SIG-M5 (cell line): ENCODE results near the gene IL12RB2.

Experiments used
- DNase-seq: peaks from one replicate; lab custom pipeline; 2025; lab: John Stamatoyannopoulos, UW

Gene IL12RB2

DNA sequence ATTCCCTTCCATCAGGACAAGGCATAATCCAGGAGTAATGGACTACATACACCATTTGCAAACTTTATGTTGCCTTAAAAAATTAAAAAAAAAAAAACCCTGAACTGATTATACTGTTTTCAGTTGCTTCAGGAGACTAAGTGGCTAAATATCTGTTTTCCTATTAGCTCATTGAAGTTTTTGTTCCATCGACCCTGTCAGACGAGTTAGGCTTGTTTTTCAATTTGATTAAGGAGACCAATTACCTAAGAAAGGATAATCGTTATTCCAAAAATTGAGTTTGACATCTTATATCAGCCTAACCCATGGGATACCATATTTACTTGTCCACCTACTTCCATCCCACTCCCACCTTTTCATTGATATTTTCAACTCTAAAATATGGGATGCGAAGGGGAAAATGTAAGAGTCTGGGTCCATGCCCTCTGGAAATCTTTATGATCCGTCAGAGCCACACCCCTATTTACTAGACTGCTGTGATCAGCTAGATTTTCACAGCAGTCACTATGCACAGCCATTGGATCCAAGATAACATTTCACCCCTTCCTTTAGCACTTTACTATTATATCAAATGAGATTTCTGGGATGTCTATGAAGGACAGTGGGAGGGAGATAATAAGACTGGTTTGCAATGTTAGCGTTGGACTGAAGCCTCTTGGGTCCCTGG is 41.0 kb downstream of the IL12RB2 start:
- DNase-seq, result no peak

DNA sequence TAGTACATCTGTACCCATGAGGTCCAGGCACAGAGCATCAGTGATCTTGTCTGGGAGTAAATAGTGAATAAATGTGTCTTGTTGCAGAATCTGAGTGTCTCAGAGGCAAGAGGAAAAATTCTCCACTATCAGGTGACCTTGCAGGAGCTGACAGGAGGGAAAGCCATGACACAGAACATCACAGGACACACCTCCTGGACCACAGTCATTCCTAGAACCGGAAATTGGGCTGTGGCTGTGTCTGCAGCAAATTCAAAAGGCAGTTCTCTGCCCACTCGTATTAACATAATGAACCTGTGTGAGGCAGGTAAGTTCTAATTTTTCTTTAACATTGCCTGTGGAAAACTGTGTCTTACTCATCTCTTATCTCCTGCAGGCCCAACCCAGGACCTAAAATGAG is 43.1 kb downstream of the IL12RB2 start:
- DNase-seq, result no peak

DNA sequence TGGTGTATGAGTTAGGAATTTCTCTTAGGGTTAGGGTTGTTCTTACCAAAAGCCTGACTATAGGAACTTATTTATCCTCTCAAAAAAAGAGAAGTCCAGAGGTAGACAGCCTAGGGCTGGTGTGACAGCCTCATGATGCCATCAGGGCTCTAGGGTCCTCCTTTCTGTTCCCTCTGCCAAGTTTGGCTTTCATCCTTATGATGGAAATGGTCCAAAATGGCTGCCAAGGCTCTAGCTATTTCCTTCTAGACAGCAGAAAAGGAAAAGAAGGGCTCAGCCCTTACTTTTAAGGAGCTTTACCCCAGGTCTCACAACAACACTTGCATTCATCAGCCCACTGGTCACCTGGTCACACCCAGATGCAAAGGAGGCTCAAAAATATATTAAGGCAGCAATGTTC is 44.5 kb downstream of the IL12RB2 start:
- DNase-seq, result no peak

DNA sequence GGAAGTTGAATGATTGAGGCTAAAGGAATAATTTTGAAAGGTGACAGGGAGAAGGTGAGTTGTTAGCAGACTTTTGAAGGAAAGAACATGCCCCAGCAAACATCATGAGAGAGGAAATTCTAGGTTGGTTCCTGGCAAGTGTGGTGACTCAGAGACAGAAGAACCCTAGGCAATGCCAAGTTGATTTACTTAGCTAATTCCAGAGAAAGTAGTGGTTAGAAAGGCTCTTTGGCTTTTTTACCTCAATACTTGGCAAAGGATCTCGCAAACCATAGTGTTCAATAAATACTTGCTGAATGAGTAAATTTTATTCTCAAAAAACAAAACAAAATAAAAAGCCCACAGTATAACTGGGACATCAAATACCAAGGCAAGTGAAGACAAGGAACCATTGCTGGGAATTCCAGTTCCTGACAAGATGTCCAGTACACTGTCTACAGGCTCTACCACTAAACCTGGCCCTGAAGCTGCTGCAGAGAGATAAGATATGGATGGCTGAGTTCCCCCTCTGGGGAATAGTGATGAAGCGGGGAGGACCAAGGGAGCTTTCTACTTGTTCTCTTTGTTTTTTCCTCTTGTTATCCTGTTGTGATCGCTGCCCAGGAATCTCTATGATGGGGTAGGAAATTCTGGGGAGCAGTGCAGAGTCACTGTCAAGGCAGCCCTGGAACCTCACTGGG is 48.2 kb downstream of the IL12RB2 start:
- no peak for DNase-seq

DNA sequence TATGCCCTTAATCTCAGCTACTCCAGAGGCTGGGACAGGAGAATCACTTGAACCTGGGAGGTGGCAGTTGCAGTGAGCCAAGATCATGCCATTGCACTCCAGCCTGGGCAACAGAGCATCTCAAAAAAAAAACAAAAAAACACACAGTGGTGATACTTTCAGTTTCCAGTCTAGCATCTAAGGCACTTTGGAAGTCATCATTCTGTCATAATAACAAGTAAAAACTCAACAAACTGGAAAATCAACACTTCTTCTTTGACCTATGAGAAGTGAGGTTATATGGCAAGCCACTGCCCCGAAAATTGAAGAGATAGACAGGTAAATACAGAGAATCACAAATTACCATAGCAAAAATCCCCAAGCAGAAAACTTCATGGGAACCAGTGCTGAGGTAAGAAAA is 51.9 kb downstream of the IL12RB2 start:
- no peak for DNase-seq

DNA sequence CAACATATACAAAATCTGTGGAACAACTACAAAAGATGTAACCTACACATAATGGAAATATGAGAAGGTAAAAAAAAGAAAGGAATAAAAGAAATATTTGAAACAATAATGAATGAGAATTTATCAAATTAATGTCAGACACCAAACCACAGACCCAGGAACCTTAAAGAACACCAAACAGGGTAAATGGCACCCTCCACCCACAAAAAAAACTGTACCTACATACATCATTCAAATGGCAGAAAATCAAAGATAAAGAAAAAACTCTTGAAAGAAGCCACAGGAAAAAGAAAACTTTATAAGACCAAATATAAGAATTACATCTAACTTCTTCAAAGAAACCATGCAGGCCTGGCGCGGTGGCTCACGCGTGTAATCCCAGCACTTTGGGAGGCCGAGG is 54.0 kb downstream of the IL12RB2 start:
- no peak for DNase-seq

DNA sequence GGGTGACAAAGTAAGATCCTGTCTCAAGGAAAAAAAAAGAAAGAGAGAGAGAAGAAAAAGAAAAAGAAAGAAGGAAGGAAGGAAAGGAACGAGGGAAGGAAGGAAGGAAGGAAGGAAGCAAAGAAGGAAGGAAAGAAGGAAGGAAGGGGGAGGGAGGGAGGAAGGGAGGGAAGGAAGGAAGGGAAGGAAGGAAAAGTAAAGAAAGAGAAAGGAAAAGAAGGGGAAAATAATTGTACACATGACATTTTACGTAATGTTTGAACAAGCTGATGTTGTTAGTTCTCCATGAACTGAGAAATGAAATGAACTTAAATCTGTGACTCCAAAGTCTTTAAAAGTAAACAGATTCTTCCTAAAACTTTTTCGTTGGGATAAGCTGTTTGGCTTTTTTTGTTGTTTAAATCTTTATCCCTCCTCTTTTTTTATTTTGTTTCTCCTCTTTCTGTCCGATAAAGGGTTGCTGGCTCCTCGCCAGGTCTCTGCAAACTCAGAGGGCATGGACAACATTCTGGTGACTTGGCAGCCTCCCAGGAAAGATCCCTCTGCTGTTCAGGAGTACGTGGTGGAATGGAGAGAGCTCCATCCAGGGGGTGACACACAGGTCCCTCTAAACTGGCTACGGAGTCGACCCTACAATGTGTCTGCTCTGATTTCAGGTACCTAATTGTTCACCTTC is 59.8 kb downstream of the IL12RB2 start:
- DNase-seq, result no peak

DNA sequence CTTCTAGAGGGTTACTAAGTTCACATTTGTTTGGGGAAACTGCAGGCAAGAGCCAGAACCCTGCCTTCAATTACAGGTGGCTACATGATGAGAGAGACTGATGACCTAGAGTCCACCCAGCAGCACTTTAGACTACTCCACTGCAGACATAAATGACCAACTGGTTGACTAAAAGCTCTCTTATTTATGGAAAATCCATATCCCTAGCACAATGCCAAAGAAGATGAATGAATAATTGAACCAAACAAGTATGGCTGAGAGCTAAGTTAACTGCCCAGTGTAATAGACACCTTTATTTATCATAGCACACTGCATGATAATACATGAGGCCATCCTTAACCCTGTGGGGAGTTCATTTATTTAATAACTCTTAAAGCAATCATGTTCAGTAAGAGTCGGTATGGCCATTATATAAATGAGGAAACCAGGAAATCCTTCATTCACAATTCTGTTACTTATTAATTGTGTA is 60.4 kb downstream of the IL12RB2 start:
- no peak for DNase-seq

DNA sequence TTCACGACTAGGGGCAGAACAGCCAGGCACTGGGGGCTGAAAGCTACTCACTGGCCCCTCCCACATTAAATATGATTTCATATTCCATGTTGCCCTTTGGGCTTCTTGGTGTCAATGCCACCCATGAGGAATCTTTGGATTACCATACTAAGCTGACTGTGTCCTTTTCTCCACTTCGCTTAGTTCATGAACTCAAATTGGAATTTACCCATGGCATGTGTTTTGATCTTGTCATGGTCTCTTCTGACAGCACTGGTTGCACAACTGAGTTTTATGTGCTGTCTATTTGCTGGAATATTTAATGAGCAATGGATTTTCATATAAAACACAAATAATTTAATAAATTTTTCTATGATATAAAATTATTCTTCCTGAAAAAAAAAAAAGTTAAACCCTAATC is 63.4 kb downstream of the IL12RB2 start:
- DNase-seq, result no peak

DNA sequence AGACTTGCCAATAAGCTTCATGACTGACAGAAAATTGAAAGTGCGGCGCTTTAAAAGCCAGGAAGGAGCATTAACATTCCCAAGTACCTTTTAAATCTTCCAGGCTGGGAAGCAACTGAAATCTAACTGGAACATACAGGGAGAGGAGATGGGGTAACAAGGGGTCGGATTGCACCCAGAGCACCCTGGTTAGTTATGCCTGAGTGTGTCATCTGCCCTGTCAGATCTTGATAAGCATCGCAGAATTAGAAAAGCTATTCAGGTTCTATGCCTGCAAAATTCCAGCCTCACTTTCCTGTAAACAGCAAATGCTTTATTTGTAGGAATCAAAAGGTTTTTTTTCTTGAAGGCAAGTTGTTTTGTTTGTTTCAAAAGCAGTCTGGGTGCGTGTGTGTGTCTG is 64.0 kb downstream of the IL12RB2 start:
- no peak for DNase-seq

DNA sequence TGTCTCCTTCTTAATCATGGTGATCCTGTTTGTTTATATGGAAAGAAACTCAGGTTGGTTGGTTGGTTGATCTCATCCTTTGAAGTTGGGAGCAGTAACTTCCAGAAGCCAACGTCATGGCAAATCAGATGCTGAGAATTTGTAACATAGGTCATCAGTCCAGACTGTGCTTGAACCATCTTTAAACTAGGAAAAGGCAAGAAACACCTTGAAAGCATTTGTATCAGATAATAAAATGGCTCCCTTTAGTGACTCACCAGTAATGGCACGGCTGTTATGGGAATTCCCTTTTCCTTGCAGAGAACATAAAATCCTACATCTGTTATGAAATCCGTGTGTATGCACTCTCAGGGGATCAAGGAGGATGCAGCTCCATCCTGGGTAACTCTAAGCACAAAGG is 64.5 kb downstream of the IL12RB2 start:
- no peak for DNase-seq

DNA sequence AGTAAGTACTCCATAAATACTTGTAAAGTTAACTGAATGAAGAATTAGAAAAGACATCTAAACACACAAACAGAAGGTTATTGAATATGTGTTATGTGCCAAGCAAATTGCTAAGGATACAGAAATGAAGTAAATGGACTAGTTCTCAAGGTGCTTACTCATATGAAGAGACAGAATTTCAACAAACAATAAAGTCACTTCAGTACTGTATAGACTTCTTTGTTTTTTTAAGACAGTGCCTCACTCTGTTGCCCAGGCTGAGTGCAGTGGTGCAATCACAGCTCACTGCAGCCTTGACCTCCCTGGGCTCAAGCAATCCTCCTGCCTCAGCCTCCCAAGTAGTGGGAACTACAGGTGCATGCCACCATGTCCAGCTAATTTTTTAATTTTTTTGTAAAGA is 65.2 kb downstream of the IL12RB2 start:
- no peak for DNase-seq

DNA sequence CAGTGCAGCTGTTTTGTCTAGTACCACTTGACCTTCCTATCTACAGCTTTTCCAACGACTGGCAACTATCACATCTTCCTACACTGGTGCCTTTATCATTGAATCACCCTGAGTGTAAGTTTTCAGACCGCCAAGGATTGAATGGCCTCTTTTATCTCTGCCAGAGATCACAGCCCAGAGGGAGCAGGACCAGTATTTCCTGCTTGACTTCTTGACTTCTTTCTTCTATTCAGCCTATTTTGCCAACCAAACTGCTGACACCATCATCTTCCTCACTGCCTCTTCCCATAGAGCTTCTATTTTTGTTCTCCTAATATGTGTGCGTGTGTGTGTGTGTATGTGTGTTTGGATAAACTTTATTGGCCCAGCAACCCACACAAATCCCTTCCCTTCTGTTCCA is 68.7 kb downstream of the IL12RB2 start:
- DNase-seq, result no peak

DNA sequence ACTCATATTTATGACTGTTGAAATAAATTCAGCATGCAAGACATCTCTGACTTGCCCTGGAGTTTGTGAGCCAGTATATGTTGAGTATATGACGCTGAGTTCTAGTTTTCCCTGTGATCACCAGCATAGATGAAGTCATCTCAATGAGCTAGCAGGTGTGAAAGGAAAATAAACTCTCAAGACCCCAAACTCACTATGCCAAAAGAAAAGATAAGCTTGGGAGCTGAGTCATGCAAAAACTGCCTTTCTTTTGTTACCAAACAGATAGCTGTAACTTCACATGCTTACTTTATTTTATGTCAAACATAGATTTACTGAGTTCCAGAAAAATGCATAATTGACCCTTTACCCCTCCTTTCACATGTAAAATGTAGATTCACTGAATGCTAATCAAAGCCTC is 69.6 kb downstream of the IL12RB2 start:
- DNase-seq, result no peak

DNA sequence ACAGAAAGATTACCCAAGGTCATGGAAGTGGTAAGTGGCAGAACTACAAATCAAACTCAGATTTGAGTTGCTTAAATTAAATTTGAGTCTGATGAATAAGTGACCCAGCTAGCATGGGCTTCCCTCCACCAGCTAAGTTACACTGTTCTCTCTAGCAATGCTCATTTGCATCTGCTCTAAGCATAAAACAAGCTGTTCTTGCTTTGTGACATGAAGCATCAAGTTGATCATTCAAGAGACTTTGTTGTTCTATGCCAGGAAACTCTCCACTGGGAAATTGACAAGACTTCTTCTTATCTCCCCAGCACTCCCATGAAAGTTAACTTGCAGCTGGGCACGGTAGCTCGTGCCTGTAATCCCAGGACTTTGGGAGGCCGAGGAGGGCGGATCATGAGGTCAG is 73.5 kb downstream of the IL12RB2 start:
- no peak for DNase-seq

DNA sequence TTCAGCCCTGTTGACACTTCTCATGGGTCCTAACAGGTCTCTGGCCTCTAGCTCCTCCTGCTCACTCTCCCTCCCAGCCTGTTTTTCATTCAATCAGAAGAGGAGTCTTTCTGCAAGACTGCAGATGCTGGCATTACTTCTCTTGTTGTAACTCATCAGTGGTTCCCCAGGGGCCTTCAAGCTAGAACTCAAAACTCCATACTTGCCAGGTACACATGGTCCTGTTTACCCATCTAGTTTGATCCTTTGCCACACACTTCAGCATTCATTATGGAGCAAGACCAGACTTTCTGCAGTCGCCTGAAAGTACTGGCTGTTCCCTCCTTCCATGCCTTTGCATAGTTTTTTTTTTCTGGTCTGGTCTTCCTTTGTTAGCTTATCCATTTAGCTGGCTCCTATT is 74.6 kb downstream of the IL12RB2 start:
- no peak for DNase-seq

DNA sequence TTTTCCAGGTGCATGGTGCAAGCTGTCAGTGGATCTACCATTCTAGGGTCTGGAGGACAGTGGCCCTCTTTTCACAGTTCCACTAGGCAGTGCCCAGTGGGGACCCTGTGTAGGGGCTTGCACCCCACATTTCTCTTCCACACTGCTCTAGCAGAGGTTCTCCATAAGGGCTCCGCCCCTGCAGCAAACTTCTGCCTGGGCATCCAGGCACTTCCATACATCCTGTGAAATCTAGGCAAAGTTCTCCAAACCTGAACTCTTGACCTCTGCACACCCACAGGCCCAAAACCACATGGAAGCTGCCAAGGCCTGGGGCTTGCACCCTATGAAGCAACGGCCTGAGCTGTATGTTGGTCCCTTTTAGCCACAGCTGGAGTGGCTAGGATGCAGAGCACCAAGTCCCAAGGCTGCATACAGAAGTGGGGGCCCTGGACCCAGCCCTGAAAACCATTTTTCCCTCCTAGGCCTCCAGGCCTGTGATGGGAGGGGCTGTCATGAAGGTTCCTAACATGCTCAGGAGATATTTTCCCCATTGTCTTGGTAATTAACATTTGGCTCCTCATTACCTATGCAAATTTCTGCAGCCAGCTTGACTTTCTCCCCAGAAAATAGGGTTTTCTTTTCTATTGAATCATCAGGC is 76.4 kb downstream of the IL12RB2 start:
- no peak for DNase-seq

DNA sequence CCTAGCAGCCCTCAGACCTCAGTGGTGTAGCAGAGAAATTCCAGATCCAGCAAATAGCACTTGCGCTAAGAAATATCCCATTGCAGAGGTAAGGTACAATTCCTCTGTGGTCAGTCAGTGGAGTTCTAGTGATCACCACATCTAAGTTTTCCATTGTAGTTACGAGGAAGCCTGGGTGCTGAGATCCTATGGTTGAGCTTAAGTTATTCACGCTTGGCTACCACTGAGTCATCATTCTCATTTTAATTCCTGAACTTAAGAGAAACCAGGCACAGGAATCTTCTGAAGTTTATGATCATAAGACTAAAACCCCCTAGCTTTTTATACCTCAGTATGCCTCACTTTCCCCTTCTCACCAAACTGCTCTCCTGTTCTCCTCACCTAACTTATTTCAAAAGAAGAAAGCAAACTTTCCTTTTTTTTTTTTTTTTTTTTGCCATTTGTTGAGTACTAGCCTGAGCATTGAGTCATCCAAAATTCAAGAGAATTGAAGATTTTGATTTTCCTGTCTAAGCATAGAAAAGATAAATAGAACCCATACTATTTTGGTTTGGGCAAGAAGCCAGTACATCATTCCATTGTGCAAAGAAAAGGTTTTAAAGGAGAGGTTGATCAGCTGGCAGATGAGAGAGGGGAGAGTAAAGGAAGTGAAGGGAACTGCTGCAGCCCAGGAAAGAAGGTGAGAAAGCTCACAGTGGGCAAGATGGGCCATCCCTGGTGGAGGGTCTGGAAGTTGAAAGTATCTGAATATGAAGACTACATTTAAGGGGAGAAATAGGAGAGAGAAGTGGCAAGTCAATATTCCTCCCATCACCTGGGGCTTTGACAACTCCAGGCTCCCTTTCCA is 82.6 kb downstream of the IL12RB2 start:
- no peak for DNase-seq

DNA sequence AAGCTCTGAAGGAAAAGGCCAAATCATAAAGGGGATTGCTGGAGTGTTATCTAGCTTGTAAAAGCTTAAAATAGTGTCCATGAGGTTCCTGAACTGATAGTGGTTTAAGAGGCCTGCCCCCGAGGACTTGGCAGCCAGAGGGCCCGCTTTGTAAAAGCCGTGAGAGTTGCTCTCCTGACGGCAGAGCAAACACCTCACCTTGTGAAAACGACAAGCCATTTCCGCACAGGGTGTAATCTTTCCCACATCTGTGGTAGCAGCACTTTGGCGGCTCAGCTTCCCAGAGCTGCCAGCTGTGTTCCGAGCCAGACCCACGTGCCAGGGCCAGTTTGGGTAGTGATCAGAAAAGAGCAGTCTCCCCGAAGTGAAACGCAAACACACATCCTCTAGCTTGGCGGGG is 85.6 kb downstream of the IL12RB2 start:
- DNase-seq, result no peak

DNA sequence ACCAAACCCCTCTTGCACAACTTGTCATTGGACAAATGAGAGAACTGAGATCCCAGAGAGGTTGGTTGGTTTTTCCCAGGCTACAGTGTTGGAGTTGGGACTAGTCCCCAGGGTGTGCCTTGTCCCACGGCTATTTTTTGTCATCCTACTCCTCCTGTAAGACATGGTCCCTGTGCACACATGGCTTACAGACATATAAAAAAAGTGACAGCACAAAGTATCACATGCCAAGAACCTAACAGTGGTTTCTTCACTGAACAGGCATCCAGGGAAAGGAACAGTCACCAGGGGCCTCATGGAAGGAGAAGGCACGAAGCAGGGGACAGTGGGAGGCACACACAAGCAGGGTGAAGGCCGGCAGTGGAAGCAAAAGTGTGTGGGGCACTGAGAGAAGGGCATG is 86.1 kb downstream of the IL12RB2 start:
- no peak for DNase-seq

DNA sequence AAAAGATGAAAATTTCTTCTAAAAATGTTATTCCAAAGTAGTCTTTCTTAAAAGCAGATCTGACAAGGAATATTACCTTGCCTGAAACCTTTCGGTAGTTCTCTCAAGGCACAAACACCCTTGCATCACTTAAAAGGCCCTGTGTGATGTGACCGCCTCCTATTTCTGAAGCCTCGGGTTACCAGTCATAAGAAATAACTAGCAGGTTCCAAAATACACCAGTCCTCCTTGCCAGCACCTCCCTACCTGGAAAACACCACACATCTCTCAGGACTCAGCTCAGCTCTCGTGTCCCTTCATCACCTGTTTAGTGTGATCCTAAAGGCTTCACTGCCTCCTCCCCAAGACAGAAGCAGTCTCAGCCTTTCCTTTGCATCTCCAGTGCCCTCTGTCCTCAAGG is 86.9 kb downstream of the IL12RB2 start:
- no peak for DNase-seq
